Activated CD8-positive, alpha-beta memory T cell treated with anti-CD3 and anti-CD28 coated beads for 36 hours (primary cell): ENCODE measurements around the gene AK9. TPM values are rescaled to one million over a fixed set of nuclear protein-coding genes. Genes with fewer than 3 reads are reported as not detected.

Source experiments
- CTCF ChIA-PET: fragments of 350-600 bp; sonication (Branson Sonifier 250); formaldehyde crosslinking; loops from one replicate; lab custom pipeline; 2021; ENCODE audit warnings: antibody characterized with exemption; lab: Charles Lee
- POLR2A ChIA-PET: fragments of 350-600 bp; sonication (Branson Sonifier 250); formaldehyde crosslinking; loops from one replicate; lab custom pipeline; 2021; ENCODE audit warnings: antibody characterized with exemption; lab: Charles Lee
- total RNA-seq, 2 experiments: library from RNA; stranded (reverse); gene quantifications; one replicate each; pipeline ENCODE4 v1.2.3, GENCODE V29; 2021

Gene AK9
- total RNA-seq, 2 experiments from 2014 or later: 2.9 to 3.7 TPM

DNA sequence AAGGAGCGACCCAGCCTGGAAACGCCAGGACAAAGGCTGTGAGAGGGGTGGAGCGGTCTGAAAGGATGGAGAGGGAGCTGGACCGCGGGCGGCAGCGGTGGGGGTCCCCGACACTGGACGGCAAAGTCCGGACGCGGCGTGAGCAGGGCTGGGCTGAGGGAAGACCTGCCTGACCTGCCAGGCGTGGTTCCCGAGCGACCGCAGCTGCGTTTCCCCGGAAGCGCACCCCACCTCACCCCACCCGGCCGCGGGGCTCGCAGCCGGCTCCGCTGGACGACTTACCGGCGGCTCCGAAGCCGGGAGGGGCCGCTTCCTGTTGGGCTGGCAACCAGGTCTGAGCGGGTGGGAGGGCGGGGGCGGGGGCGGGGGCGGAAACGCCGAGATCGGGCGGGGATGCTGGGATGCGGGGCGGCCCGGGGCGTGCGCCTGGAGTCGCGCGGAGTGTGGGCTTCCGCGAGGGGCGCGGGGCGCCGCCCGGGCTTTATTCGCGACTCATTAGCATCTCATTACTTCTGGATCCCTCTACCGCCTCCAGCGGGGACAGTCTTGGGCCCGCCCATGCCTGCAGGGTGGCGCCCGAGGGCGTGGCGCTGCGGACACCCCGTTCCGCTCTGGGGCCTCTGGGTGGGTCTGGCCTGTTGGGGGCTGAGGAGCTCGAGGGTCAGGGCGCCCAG lies 235.4 kb downstream of the AK9 start, which contains the start of gene MICAL1:
MICAL1 (minus strand) TSS at position 336 of the 674 bp plus-strand sequence. CDS start 1,576 bp downstream, outside the sequence.
- CTCF ChIA-PET: interaction anchor here (0.5 to 4.0 kb wide), 6 partner anchors 14 to 603 kb away, joined by 3 to 23 read pairs (median 4); partner anchors contain the start of genes AK9, FIG4, PPIL6 and SMPD2
- POLR2A ChIA-PET: interaction anchor here (0.9 to 4.5 kb wide), 5 partner anchors 11 to 82 kb away, joined by 3 to 21 read pairs (median 5); partner anchors contain the start of genes CD164, PPIL6, SMPD2 and ZBTB24

- ChIA-PET POLR2A (interaction anchor here (0.9 to 4.5 kb wide), 7 partner anchors 11 to 81 kb away, joined by 3 to 21 read pairs (median 5); partner anchors contain the start of genes CD164, PPIL6, SMPD2 and ZBTB24), CTCF (interaction anchor here (0.5 to 4.0 kb wide), 6 partner anchors 10 to 604 kb away, joined by 3 to 23 read pairs (median 4); partner anchors contain the start of genes AK9, FIG4, PPIL6 and SMPD2)
These were observed 236.2 kb downstream of the AK9 start for GRCh38 chr6:109454496-109455436.

- CTCF ChIA-PET: interaction anchor here (0.7 to 4.0 kb wide), 4 partner anchors 9 to 28 kb away, joined by 3 to 23 read pairs (median 6); partner anchors contain the start of genes PPIL6, SMPD2 and ZBTB24
- POLR2A ChIA-PET: interaction anchor here (0.9 to 4.5 kb wide), 5 partner anchors 10 to 80 kb away, joined by 4 to 21 read pairs (median 5); partner anchors contain the start of genes SMPD2 and ZBTB24
These were observed 237.2 kb downstream of the AK9 start for GRCh38 chr6:109453594-109454495.

DNA sequence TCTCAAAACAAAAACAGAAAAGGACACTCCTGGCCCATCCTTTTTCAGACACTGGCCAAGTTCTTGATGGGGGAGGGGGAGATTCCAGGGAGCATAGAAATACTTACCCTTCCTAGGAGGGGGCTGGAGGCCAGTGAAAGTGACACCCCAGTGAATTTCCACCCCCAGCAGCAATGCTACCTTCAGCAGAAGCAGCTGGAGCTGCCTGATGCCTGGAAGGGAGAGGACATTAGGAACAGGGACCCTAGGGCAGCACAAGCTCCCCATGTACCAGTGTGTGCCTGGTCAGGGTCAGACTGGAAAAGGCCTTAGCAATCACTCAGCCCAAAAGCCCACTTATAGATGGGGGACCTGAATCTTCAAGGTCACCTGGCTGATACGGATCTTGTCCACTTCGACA lies 237.8 kb downstream of the AK9 start:
- ChIA-PET CTCF (interaction anchor here (1.6 to 1.8 kb wide), 2 partner anchors 9 to 12 kb away, joined by 6 read pairs; partner anchors contain the start of genes PPIL6 and SMPD2), POLR2A (no interaction called here)

GRCh38 chr6:109452181-109452580 lies 238.8 kb downstream of the AK9 start:
- ChIA-PET CTCF (interaction anchor here (1.8 kb wide), 1 partner anchor 11 kb away, joined by 6 read pairs; the partner anchor contains the start of genes PPIL6 and SMPD2), POLR2A (no interaction called here)

DNA sequence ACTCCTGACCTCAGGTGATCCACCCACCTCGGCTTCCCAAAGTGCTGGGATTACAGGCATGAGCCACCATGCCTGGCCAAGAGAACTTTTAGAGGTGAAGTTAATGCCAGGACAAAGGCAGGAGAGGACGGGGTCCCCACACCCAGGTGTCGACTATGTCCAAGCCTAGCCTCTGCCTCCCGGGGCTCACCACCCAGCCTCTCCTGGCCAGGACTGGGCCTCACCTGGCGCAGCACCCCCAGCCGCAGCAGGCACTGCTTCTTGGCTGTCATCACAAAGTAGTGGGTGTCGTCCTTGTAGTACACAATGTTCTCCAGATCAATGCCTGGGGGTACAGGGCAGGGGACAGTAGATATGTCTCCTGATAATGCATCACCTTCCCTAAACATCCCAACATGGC lies 239.6 kb downstream of the AK9 start:
- ChIA-PET CTCF (no interaction called here), POLR2A (no interaction called here)

GRCh38 chr6:109450801-109451200 lies 240.2 kb downstream of the AK9 start:
- ChIA-PET POLR2A (no interaction called here), CTCF (no interaction called here)

DNA sequence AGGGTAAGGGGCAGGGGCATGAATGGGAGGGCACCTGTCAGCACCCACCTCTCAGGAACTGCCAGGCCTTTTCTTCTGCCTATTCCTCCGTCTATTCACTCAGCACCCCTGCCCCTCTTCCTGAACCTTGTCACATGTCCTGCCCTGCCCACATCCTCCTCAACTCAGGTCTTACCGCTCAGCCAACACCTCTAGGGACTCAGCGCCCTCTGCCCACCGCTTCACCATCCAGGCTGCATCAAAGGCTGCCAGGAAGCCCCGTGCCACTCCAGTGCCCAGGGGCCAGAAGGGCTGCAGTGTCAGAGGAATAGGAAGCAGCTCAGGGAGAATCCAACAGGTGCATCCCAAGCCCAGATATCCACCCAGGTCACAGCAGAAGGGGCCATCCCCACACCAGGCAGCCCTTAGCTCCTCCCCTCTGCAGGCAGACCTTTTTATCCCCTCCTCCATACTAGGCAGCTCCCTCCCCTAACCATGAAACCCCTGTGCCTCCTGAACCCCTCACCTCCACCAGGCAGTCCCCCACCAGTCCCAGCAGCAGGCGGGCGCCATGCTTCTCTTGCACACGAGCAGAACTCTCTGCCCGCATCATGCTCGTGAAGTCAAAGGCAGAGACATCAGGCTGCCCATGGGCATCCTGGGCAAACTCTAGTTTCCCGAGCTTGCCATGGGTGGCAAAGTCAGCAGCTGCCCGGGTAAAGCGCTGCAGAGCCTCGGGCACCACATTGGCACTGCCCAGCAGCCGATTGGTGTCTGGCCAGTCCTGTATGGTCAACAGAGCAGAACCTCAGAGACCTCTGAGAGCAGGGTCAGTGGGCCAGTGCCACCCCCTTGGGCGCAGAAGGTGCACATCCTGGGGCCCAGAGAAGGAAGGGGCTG lies 241.0 kb downstream of the AK9 start:
- CTCF ChIA-PET: interaction anchor here (1.2 kb wide), 1 partner anchor 9 kb away, joined by 4 read pairs; the partner anchor contains the start of genes PPIL6 and SMPD2
- POLR2A ChIA-PET: interaction anchor here (1.0 kb wide), 1 partner anchor 10 kb away, joined by 3 read pairs; the partner anchor contains the start of genes PPIL6 and SMPD2

DNA sequence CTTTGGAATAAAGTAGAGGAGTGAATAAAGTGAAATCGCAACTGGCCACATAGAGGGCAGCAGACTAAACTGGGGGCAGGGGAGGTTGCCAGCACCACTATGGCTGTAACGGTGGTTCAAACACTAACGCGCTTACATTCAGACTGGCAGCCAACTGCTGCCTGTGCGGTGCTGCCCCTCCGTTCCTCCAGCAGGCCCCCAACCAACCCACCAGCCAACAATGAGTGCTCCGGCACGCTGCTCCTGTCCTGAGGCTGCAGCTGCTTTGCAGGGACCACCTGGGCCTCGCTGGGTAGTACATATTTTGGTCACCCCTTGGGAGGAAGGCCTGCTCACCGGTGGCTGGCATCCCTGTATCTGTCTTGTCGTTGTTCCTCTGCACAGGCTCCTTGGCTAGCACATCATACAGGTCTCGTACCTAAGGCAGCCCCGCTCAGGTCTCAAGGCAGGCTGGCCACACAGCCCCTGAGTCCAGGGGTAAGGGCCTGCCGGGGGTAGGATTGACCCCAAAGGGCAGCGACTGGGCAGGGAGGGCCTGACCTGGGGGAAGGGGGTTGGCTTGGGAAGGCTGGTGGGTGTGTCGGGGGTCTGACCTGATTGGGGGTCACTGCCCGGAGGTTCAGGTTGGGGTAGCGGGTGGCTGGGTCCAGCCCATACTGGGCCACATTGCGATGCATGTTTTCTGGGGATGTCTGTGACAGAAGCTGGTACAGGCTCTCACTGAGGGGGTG lies 241.8 kb downstream of the AK9 start:
- POLR2A ChIA-PET: interaction anchor here (1.0 kb wide), 1 partner anchor 9 kb away, joined by 3 read pairs; the partner anchor contains the start of genes PPIL6 and SMPD2

GRCh38 chr6:109448615-109449014 lies 242.4 kb downstream of the AK9 start:
- ChIA-PET POLR2A (no interaction called here), CTCF (no interaction called here)

More for the DNA sequence above, 241.8 kb downstream of the AK9 start:
- CTCF ChIA-PET: interaction anchor here (1.2 kb wide), 1 partner anchor 8 kb away, joined by 4 read pairs; the partner anchor contains the start of genes PPIL6 and SMPD2

- CTCF ChIA-PET: interaction anchor here (0.5 kb wide), 1 partner anchor 1396 kb away, joined by 3 read pairs; no protein-coding TSS in a partner anchor
These were observed 243.0 kb downstream of the AK9 start for GRCh38 chr6:109447878-109448555.

GRCh38 chr6:109447087-109447486 lies 243.9 kb downstream of the AK9 start:
- ChIA-PET POLR2A (interaction anchor here (0.6 kb wide), 1 partner anchor 661 kb away, joined by 3 read pairs; no protein-coding TSS in a partner anchor), CTCF (no interaction called here)

More at GRCh38 chr6:109447878-109448555, 243.0 kb downstream of the AK9 start:
- POLR2A ChIA-PET: no interaction called here

- ChIA-PET POLR2A (no interaction called here), CTCF (no interaction called here)
These were observed 244.5 kb downstream of the AK9 start for GRCh38 chr6:109446541-109446940.

DNA sequence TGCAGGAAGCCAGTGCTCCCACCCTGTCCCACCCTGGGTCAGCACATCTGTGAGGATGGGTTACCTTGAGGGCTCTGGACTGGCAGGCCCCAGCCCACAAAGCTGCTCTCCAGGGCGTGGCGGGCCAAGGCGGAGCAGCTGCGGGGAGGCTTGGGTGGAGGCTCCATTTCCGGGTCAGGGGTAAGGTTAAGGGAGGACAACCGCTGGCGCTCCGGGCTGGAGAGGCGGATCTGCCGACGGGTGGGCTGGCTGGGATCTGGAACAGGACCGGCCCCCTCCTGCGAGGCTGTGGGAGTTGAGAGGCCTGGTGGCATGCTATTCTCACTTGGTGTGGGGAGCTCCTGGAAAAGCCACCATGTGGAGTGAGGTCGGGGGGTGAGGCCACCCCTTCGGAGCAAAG lies 244.9 kb downstream of the AK9 start:
- POLR2A ChIA-PET: no interaction called here
- CTCF ChIA-PET: no interaction called here

GRCh38 chr6:109445382-109445781 lies 245.6 kb downstream of the AK9 start:
- ChIA-PET CTCF (interaction anchor here (0.9 kb wide), 1 partner anchor 24 kb away, joined by 6 read pairs; no protein-coding TSS in a partner anchor), POLR2A (no interaction called here)
